HG02840 (cell line): ENCODE results near the gene CACNA1C.

Experiments used
- ATAC-seq: cut with Tn5 transposase; IDR thresholded peaks from one replicate; pipeline ENCODE4 v1.9.1; 2021; ENCODE audit warnings: mild to moderate bottlenecking, moderate library complexity, moderate number of reproducible peaks; ENCODE audit not compliant: unreplicated experiment, low FRiP score

The CACNA1C gene

DNA sequence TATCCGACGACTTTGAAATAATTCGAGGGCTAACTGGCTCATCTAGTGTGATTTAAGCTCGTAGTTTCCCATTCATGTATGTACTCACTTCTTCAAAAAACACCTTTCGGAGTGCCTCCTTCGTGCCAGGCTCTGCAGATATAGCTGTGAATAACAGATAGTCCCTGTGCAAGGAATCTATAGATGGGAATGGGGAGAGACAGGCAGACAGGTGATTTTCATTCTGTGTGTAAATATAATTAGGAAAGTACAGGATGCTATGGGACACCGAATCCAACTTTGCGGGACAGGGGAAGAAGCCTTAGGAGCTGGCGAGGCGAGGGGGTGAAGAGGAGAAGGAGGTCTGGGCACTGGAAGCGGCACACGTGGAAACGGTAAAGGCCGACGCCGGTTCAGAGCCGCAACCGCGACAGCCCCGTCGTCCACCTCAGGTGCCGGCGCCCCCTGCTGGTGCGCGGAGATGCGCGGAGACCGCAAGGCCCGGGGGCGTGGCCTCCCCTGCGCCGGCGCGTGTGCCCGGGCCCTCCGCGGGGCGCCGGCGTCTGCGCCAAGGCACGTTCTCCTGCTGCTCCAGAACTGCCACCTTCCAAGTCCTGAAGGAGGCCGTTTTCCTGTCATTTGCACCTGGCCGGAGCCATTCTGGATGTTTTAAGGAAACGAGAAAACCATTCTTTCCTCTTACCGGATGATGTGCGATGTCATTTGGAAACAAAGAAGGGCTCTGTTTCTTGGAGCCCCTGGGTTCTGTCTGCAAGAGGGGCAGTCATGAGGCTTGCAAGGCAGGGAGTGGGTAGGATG, 18.0 kb upstream of the CACNA1C start:
- peak; percentile 60 for ATAC-seq

DNA sequence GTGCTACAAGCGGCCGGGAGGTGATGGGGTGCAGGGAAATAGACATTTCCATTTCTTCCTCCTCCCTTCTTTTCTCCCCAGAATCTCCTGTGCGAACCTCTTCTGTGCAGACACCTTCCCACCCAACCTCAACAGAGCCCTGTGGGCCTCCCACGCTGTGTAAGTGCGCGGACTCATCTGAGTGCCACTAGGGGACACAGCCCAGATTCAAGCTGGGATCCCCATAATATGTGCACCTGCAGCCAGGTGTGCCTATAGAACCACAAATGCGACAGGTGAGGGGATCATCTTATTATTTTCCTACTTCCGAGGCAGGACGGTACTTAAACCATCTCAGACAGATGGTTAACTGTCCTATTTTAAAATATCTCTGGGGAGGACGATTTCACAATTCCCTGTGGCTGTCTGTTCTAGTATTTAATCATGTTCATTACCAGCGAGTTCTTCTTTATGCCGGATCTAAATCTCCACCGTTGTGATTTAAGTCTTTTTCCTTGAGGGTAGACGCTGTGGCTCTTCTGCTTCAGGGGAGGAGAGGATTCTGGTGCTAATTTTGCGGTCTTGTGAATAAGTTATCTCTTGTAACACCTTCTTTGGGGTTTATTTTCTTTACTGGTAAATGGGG, 17.2 kb upstream of the CACNA1C start:
- no peak for ATAC-seq

DNA sequence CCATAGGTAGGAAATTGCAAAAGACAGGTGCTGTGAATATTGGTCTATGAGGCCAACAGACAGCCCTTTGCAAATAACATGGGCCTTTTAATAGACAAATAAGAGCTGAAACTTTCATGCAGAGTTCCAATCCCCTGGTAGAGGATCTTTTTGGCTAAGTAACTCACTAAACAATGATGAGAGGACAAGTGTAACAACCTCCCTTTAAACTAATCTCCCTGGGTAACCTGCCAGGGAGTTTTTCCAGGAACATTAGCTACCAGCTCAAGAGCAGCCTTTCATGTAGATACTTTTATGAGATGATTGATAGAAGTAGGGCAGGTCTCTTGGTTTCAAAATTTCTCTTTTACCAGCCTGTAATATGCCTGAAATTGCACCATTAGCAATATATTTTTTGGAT, 13.8 kb upstream of the CACNA1C start:
- no peak for ATAC-seq

DNA sequence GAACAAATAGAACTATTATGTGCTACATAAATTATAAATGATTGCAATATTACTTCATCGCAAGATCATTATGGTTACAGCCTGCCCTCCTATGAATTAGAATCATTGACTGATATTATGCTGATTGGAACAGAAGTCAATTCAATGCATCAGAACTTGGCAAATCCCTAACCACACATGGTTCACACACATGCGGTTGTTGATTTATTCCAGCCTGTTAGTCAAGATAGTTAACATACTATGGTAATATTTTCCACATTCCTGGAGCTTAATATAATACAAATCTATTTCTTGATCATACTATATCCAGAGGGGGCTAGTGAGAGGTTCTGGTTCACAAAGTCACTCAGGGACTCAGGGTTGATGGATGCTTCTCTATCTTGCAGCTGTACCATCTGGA, 9.7 kb upstream of the CACNA1C start:
- ATAC-seq: no peak

DNA sequence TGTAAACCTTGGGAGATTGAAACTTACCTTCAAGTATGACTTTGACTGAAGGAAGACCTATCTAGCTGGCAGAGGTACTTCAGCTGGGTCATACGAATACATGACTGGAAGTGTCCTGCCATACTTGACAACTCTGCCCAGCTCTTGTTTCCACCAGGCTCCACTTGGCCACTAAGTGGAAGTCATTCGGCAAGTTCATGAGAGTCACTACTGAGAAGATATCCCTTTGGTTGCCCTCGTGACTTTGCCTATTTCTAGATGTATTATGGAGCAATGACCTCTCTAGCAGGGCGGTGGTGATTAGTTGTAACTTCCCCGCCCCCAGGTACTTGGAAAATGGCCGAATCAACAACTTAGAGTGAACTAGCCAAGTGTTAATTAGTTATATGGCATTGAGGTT, 8.6 kb upstream of the CACNA1C start:
- no peak for ATAC-seq

DNA sequence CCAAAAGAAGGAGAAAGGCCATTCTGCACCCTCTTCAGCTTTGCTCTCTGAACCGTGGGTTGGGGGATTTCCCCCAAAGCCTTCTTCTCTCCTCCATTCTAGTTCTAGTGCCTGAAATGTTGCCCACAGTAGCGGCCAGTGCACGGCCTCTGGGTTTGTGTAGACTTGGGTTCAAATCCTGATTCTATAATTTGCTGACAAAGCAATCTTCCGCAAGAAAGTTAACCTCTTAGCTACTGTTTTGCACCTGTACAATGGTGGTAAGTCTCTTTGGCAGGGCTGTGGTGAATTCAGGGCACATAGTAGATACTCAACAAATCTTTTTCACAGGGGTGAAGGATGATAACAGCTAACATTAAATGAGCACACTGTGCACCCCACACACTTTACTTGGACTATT, 5.8 kb upstream of the CACNA1C start:
- no peak for ATAC-seq

DNA sequence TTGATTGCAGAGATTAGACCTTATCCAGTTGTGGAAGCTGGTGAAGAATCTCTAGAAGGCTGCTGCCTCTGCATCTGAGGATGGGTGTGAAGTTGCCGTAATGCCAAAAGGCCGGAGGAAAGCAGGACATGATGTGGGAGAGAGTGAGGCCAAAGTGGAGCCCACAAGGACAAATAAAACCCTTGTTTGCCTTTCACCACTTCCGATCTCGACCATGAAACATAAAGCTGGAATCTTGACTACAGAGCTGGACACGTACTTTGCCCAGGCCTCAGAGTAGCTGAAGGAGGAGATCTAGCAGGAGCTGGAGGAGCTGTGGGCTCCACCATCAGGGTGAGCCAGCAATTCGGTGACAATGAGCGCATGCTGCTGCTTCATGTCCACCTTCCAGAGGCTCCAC, 5.0 kb upstream of the CACNA1C start:
- no peak for ATAC-seq

DNA sequence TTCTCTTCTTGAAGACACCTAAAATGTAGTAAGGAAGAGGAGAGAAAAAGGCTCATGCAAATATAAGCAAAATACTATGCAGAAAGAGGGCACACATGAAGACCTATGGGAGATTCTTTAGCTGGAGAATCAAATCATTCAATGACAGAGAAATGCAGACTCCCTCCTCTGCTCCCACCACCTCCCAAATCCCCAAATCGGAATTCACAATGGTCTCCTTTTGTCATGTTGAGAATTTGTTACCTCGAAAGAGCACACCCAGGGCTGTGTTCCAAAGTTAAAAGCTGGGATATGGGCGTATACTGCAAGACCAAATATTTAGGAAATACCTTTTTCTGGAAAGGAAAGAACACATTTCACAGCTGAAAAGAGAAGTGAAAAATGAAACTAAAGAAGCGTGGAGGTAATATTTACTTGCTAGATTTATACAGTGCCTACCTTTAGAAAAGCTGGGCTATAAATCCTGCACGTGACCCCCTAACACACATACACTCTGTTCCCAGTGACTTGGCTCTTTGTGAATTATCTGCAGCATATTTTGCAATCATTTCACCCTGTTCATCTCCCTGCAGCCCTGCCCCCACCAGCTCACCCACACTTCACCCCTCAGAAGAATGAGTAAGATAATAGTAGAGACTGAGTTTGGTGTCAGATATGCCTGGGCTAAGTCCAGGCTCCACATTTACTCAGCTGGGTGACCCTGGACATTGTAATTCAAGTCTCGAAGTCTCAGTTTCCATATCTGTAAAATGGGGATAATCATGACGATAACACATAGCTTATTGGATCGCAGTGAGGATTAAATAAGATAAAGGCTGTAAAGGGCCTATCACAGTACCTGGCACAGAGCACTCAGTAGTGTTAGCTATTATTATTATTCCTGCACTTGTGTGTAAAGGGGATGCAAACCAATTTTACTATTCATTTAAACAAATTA, 2.9 kb upstream of the CACNA1C start:
- ATAC-seq: no peak

DNA sequence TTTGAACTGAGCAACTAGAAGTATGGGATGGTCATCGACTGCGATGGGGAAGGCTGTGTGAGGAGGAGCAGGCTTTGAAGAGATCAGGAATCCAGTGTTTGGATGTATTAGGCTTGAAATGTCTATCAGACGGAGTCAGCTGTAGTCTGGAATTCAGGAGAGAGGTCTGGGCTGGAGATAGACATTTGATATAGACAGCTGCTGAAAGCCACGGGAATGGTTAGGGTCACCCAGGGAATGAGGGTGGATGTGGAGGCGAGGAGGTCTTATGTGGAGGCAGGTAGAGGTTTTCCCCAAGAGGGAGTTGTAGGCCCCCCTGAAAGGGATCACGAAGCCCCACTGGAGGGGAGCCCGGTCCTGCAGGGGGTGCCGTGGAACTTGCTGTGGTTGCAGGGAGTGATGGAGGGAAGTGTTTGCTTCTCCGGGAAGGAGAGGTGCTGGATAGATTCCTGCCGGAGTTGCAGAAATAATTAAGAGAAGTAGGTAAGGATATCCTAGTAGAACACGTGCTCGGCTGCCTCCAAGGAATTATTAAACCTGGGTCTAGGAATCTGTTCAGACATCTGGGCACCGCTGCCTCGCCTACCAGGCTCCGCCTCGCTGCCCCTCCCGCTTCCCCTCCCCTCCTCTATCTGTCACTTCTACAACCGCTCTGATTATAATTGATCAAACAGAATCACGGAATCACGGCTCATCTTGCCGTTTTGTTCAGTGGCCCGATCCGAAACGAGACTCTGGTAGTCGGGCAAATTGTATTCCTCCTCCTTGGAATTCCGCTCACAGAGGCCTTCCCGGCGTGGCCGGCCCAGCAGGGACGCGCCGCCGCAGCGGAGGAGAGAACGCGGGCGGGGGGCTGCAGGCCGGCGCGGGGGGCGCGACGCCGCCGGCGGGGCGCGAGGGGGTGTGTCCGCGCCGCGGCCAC, 826 bp upstream of the CACNA1C start:
- ATAC-seq: no peak

DNA sequence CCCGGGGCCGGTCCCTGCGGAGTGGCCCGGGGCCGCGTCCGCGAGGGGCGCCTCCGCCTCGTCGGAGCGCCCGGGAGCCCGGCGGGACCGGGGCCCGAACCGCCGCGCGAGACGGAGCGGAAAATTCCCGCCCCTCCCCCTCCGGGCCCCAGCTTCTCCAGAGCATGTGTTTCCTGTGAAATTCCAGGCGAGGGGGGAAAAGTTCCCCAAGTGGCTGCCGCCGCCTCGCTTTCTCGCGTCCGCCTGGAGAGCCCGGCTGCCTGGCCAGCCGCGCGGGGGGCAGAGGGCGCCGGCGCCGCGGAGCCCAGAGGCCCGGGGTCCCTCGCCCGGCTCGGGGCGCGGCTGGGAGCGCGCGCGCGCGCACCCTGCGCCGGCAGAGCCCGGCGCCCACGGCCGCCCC, 904 bp downstream of the CACNA1C start:
- ATAC-seq: no peak

DNA sequence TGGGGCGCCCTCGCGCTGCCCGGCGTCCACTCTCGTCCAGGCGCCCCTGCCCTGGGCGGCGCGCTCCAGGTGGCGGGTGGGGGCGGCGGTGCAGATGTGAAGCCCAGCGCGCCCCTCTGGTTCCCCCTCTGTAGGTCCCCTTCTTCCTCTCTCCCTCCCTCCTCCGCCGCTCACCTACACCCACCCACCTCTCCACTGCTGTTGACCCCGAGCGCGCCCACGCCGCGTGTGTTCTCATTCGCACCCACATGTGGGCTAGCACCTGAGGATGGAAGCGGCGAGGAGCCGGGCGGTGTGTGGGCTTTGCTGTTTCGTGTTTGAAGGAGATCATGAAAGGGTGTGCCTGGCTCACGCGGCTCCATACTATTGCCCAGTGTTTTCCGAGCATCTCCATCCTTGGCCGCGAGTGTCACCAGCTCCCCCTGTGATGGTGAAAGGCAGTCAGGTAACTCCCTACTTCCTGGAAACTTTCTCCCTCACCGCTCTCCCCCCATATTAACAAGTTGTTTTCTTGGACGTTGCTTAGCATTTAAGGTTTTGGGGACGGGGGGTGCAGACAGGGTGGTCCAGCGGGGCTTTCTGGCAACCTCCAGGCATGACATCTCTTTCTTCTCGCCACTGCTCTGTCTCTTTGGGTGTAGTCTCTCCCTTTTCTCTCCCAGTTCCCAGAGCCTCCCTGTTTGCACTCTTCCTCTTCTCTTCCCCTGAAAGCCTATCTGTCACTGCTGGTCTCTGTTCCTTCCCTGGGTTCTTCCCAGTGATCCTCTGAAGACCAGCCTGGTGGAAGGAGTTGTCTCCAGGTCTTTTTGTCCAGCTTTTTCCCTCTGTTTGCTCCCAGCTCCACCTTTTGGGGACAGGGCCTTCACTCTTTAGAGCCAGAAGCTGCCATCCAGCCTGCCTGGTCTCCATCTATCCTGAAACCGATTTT, 1.6 kb downstream of the CACNA1C start:
- ATAC-seq: no peak

DNA sequence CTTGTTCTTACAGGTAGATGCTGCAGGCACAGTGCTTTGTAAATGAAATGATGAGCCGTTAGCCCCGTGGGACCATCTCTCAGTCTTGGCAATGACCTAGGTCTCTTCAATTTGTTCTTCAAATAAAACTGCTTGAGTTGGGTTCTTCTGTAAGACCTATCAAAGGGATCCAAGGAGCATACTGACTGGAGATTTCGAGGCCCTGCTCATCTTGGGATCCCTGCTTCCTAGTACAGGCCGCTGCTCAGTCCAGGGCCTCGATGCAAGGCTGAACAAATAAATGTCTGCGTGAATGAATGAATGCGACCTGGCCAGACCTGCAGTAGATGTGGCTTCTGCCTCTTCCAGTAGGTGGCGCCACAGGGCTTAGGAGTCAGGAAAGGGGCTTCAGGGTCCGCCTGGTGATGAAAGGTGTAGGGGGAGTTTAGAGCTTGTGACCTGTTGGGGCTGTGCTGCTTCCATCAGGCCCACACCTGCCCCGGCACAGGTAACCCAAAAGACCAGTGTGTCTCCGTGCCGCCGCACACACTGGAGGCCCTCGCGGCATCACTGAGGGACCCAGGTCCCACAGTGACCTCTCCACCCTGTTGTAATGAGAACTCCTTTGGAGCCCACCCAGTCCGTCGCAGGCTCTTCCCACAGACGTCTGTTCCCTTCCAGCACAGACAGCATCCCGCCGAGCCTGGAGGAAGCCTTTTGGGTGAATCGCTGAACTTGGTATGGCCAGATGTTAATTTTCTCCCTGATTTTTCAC, 4.4 kb downstream of the CACNA1C start:
- ATAC-seq: no peak

DNA sequence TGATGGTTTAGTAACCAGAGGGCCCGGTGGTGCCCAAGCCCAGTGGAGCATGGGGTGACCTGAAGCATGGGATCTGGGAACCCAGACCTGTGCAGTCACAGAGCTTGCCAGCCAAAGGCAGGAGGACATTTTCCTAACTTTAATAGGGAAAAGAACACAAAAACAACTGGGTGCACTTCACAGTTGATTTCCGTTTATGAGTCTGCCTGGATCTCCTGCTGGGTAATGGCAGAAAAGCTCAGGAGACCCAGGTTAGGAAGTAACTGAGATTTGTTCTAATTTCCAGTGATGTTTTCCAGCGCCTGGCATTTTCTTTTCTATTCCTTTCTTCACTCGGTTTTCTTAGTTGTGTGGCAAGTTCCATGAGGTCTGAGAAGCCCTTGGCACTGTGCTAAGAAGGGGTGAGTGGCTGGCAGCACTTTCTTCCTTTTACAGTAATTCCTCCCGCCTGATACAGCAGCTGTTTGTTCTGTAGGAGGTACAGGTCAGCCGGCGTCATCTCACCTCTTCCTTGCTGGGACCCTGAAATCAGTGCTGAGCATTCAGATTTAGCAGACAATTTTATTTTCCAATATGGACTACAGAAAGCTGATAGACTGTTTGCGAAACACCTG, 5.1 kb downstream of the CACNA1C start:
- ATAC-seq: no peak

DNA sequence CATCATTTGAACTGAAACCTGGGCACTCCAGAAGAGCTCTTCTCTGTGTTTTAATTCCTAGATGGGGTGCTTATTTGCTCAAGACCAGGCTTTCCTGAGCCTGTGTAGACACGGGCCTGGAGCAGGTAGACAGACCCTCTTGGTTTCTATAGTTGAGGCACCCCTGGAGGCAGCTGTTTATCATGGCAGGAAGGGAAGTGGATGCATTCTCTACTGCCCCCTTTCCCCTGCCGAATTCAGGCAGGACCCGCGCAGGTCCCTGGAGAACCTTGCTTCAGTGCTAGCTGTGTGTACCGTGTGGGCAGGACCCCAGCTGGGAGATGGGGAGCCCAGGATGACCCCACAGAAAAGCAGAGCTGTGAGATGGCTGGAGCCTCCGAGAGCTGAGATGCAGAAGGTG, 6.0 kb downstream of the CACNA1C start:
- no peak for ATAC-seq

DNA sequence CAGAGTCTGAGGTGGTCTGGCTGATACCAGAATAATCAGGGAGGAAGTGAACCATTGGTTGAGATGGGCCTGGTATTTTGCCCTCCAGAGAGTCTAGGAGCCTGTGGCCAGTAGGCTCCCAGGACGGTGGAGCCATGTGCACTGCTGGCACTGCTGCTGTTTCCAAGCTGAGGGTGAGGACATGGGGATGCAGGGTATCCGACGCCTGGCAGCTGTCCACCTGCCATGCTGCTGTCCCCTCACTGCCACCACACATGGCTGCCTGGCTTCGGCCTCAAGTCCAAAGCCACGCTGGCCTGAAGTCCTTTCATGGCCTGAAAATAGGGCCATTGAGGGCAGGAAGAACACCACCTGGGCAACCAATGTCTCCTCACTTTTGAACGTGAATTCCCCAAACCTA, 8.6 kb downstream of the CACNA1C start:
- ATAC-seq: no peak

DNA sequence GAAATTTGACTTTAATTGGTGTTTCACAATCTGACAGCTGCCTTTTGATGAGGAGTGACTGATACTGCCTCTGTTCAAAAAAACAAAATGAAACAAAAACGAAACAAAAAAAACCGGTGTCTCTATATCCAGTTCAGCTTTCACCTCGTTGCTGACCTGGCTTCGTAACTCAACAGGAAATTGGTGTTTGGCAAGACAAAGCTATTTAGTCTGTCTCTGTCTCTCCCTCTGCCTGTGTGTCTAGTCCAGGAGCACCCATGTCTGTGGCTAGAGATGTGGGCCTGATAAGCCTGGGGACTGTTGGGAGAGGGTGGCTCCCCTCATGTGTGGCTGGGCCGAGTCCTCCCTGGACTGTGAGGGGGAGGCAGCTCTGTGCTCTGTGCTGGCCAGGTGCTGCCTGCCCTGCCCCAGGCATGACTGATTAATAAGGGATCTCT, 11.3 kb downstream of the CACNA1C start:
- ATAC-seq: no peak

DNA sequence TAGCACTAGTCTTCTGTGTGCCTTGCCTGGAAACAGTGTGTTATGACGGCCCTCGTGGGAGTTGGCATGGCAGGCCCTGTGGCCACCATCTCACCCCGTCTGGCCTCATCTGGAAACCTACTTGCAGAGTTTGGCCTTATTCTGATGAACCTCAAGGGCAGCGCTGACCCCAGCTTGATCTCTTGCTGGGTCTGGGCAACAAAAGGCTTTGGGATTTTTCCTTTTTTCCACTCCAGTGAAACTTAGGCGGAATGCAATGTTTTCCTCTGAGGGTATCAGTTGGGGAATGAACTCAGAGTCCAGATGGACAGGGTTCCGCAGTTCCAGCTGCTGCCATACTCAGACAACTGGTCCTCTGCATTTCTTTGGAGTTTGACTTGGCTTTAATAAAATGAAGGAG, 15.9 kb downstream of the CACNA1C start:
- no peak for ATAC-seq

DNA sequence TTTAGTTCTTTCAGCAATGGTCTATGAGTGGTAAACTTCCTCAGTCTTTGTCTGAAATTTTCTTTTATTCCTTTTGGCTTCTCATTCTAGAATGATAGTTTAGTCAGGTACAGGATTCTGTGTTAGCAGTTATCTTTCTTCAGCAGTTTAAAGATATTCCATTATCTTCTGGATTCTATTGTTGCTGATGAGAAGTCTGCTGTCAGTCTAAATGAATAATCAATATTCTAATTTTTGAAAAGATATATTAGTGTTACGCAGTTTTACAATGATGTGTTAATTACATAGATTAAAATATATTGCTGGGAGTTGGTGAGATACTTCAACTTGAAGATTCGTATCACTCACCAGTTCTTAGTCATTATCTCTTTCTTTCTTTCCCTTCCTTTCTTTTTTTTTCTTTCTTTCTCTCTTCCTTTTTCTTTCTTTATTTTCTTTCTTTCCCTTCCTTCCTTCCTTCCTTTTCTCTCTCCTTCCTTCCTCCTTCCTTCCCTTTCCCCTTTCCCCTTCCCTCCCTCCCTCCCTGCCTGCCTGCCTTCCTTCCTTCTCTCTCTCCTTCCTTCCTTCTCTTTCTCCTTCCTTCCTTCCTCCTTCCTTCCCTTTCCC, 17.8 kb downstream of the CACNA1C start:
- ATAC-seq: no peak
